Type B pancreatic cell (in vitro differentiated cells): ENCODE results near the gene RTP1. TPM values are rescaled to one million over a fixed set of nuclear protein-coding genes. Genes with fewer than 3 reads are reported as not detected.

Source experiments
- DNase-seq: peaks from one replicate; pipeline ENCODE4 v3.0.0; 2021; ENCODE audit warnings: mixed read lengths; ENCODE audit not compliant: unreplicated experiment; ENCODE audit errors: extremely low spot score
- H3K27ac Mint-ChIP-seq: 2 replicates; pipeline ENCODE4 v1.8.0; 2021; ENCODE audit warnings: mild to moderate bottlenecking, mixed read lengths
- H3K27me3 Mint-ChIP-seq: 2 replicates; pipeline ENCODE4 v1.8.0; 2021; ENCODE audit warnings: mixed read lengths
- H3K36me3 Mint-ChIP-seq: 2 replicates; pipeline ENCODE4 v1.8.0; 2021; ENCODE audit warnings: mixed read lengths
- H3K4me1 Mint-ChIP-seq: one replicate; pipeline ENCODE4 v1.8.0; 2021; ENCODE audit warnings: mixed read lengths; ENCODE audit not compliant: unreplicated experiment
- H3K4me3 Mint-ChIP-seq: 2 replicates; pipeline ENCODE4 v1.8.0; 2021; ENCODE audit warnings: mild to moderate bottlenecking, mixed read lengths
- H3K9me3 Mint-ChIP-seq: 2 replicates; pipeline ENCODE4 v1.8.0; 2021; ENCODE audit warnings: mixed read lengths
- total RNA-seq: library from RNA; stranded (reverse); gene quantifications from 2 replicates; pipeline ENCODE4 v1.2.1, GENCODE V29; 2021; ENCODE audit warnings: low replicate concordance
- TF ChIP-seq, protein P1 (sequence below): fragments of 200-600 bp; sonication (generic); conservative IDR thresholded peaks from 2 replicates; pipeline ENCODE4 v1.5.0; 2021; ENCODE audit warnings: antibody characterized with exemption, mild to moderate bottlenecking

The RTP1 gene
- total RNA-seq, 1 donor from 2014 or later = not detected

DNA sequence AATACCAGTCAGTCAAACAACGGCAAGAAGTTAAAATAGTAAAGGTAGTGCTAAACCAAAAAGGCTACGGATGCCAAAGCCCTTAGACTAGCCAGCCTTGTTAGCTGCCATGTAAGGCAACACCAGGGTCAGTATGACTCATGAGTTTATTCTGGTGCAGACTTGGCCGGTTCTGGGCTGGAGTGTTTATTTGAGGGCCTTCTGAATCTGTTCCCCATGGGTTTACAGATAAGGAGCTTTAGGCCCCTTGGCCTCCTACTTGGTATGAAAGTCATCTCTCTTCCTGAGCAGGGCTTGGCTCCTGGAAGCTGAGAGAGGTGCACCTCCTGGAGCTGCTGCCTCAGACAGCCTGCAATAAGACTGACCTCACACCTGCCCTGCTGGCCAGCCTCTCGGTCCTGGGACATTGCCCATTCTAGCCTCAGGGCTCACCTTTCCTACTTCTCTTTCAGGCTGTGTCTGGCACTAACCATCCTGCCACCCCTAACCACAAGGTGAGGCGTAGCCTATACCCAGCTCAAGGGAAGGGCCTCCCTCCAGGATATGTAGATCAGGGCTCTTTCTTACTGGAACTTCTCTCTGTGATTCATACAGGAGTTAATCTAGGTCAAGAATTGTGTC lies 10.4 kb upstream of the RTP1 start:
- Mint-ChIP-seq H3K27ac (no peak overlapping the region), H3K36me3 (no peaks in the 10 kb centered on the region), H3K4me1 (no peaks in the 10 kb centered on the region), H3K4me3 (no peak overlapping the region), H3K27me3 (peaks cover 18% of the 10 kb centered on the region), H3K9me3 (no peaks in the 10 kb centered on the region)
- DNase-seq = no peak
- TF ChIP-seq, protein P1, sequence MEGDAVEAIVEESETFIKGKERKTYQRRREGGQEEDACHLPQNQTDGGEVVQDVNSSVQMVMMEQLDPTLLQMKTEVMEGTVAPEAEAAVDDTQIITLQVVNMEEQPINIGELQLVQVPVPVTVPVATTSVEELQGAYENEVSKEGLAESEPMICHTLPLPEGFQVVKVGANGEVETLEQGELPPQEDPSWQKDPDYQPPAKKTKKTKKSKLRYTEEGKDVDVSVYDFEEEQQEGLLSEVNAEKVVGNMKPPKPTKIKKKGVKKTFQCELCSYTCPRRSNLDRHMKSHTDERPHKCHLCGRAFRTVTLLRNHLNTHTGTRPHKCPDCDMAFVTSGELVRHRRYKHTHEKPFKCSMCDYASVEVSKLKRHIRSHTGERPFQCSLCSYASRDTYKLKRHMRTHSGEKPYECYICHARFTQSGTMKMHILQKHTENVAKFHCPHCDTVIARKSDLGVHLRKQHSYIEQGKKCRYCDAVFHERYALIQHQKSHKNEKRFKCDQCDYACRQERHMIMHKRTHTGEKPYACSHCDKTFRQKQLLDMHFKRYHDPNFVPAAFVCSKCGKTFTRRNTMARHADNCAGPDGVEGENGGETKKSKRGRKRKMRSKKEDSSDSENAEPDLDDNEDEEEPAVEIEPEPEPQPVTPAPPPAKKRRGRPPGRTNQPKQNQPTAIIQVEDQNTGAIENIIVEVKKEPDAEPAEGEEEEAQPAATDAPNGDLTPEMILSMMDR = no peak

DNA sequence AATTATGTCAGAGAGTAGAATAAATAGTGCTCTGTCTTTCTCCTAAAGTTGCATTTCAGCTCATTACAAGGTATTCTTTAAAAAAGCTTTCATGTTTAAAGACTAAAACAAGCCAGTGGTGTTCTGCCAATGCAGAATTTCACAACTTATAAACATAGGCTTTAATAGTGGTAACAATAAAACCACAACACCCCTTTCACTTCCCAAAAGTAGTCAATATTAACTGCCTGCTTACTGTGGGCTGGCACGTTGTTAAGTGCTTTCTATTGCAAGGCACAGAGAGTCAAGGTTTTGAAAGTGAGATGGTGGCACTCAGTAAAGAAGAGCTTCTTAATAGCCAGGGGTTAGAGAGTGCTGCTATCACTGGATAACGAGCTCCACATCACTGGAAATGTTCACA lies 8.4 kb upstream of the RTP1 start:
- no peak overlapping the region for H3K27ac Mint-ChIP-seq
- no peak overlapping the region for H3K4me3 Mint-ChIP-seq
- peaks cover 28% of the 10 kb centered on the region for H3K27me3 Mint-ChIP-seq
- H3K9me3 Mint-ChIP-seq = no peaks in the 10 kb centered on the region
- no peaks in the 10 kb centered on the region for H3K4me1 Mint-ChIP-seq
- TF ChIP-seq, protein P1 = no peak
- no peak for DNase-seq
- no peaks in the 10 kb centered on the region for H3K36me3 Mint-ChIP-seq

DNA sequence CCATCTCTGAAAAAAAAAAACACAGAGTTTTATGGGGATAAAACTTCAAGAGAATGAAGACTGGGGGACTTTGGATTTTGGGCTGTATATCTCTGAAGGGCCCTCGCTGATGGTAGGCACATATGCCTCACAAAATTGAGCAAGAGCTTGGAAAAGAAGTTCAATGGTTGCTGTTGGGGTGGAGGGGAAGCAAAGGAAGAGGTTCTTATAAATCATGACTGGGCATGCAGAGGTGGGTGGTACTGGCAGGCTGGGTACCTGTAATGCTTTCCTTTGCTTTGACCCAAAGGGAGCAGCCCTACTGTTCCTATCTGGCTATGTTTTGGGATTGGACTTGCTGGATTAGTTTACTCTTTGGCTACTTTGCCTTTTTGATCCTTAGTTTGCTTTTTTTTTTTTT lies 6.0 kb upstream of the RTP1 start:
- Mint-ChIP-seq H3K36me3 (no peaks in the 10 kb centered on the region), H3K9me3 (no peaks in the 10 kb centered on the region), H3K4me1 (no peaks in the 10 kb centered on the region), H3K4me3 (no peak overlapping the region), H3K27ac (no peak overlapping the region), H3K27me3 (peaks cover 33% of the 10 kb centered on the region)
- no peak for DNase-seq
- TF ChIP-seq, protein P1 = no peak

- H3K27ac Mint-ChIP-seq = no peak overlapping the region
- H3K36me3 Mint-ChIP-seq = no peaks in the 10 kb centered on the region
- no peak overlapping the region for H3K4me3 Mint-ChIP-seq
- H3K9me3 Mint-ChIP-seq = no peaks in the 10 kb centered on the region
- TF ChIP-seq, protein P1 = no peak
- no peaks in the 10 kb centered on the region for H3K4me1 Mint-ChIP-seq
- DNase-seq = no peak
- peaks cover 33% of the 10 kb centered on the region for H3K27me3 Mint-ChIP-seq
These were observed 4.1 kb upstream of the RTP1 start for GRCh38 chr3:187193181-187193580.

GRCh38 chr3:187196573-187197334 lies 532 bp upstream of the RTP1 start:
- no peaks in the 10 kb centered on the region for H3K36me3 Mint-ChIP-seq
- no peaks in the 10 kb centered on the region for H3K9me3 Mint-ChIP-seq
- no peak for DNase-seq
- no peak overlapping the region for H3K4me3 Mint-ChIP-seq
- H3K4me1 Mint-ChIP-seq = no peaks in the 10 kb centered on the region
- no peak overlapping the region for H3K27ac Mint-ChIP-seq
- TF ChIP-seq, protein P1 = no peak
- H3K27me3 Mint-ChIP-seq = peaks cover 18% of the 10 kb centered on the region
